Parathyroid adenoma (tissue), 2 donors: Measurements from ENCODE around the gene BID.
A peak's percentile ranks its signal among the peaks of the same experiment; 100 is the strongest.

Source experiments
- H2AFZ ChIP-seq: fragments of 300-600 bp; sonication (generic); one replicate; pipeline ENCODE4 v1.7.0; 2017; ENCODE audit warnings: antibody characterized with exemption, mild to moderate bottlenecking
- H3K27ac ChIP-seq: fragments of 300-600 bp; sonication (generic); one replicate; pipeline ENCODE4 v1.7.0; 2017
- H3K27me3 ChIP-seq: fragments of 300-600 bp; sonication (generic); one replicate; pipeline ENCODE4 v1.7.0; 2017; ENCODE audit warnings: low read length; ENCODE audit not compliant: control insufficient read depth, insufficient read depth
- H3K36me3 ChIP-seq: fragments of 300-600 bp; sonication (generic); one replicate; pipeline ENCODE4 v1.7.0; 2017; ENCODE audit warnings: low read length; ENCODE audit not compliant: control insufficient read depth, insufficient read depth
- H3K4me1 ChIP-seq: fragments of 300-600 bp; sonication (generic); one replicate; pipeline ENCODE4 v1.7.0; 2017; ENCODE audit warnings: control low read depth
- H3K4me2 ChIP-seq: fragments of 300-600 bp; sonication (generic); one replicate; pipeline ENCODE4 v1.7.0; 2017; ENCODE audit warnings: low read length
- H3K4me3 ChIP-seq: fragments of 300-600 bp; sonication (generic); one replicate; pipeline ENCODE4 v1.7.0; 2017; ENCODE audit warnings: low read depth, low read length
- H3K79me2 ChIP-seq: fragments of 300-600 bp; sonication (generic); one replicate; pipeline ENCODE4 v1.7.0; 2017; ENCODE audit warnings: control low read depth
- H3K9ac ChIP-seq: fragments of 300-600 bp; sonication (generic); one replicate; pipeline ENCODE4 v1.7.0; 2017; ENCODE audit warnings: mild to moderate bottlenecking
- H3K9me3 ChIP-seq: fragments of 300-600 bp; sonication (generic); one replicate; pipeline ENCODE4 v1.7.0; 2017; ENCODE audit warnings: low read length; ENCODE audit not compliant: control insufficient read depth
- TF ChIP-seq, protein P1 (sequence below): fragments of 300-600 bp; sonication (generic); IDR thresholded peaks from one replicate; pipeline ENCODE4 v1.7.0; 2017; ENCODE audit warnings: antibody characterized with exemption, mild to moderate bottlenecking
- donor health status: primary hyperparathyroidism.

Gene BID

DNA sequence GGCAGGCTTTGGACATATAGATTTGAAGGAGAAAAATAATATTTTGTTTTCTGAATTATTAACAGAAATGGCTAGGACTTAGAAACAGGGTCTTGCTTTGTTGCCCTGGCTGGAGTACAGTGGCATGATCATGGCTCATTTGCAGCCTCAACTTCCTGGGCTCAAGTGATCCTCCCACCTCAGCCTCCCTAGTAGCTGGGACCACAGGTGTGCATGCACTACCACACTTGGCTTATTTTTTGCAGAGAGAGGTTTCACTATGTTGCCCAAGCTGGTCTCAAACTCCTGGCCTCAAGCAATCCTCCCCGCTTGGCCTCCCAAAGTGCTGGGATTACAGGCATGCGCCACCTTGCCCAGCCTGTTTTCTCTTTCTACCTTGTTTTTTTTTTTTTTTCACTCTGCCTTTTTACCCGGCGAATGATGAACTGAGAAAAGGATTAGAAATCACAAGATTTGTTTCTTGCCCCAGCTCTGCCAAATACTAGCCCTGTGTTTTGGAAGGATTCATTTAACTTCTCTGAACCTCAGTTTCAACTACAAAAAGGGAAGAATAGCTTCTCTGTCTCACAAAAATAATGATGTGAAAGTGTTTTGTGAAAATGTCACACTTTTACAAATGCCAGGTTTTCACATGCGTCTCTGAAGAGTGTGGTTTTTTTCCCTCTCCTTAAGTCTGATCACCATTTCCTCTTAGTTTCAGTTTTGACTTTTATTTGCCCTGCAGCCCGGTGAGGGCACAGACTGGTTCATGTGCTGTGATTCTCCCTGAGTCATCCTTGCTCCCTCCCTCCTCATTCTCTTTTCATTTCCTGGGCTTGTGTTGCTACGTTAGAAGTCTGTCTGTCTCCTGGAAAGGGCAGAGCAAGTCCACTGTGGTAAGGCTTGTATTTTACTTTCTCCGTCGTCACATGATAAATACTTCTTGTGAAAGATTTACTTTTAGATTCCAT, 68.0 kb downstream of the BID start:
- Histone ChIP-seq H3K9me3 (no peaks in the 10 kb centered on the region), H2AFZ (peak overlapping the region; percentile 11), H3K4me1 (no peaks in the 10 kb centered on the region), H3K4me2 (peak overlapping the region; percentile 33), H3K27me3 (no peaks in the 10 kb centered on the region), H3K36me3 (no peaks in the 10 kb centered on the region), H3K79me2 (no peaks in the 10 kb centered on the region), H3K9ac (no peak overlapping the region), H3K4me3 (peak overlapping the region; percentile 15), H3K27ac (peak overlapping the region; percentile 1)
- TF ChIP-seq, protein P1, sequence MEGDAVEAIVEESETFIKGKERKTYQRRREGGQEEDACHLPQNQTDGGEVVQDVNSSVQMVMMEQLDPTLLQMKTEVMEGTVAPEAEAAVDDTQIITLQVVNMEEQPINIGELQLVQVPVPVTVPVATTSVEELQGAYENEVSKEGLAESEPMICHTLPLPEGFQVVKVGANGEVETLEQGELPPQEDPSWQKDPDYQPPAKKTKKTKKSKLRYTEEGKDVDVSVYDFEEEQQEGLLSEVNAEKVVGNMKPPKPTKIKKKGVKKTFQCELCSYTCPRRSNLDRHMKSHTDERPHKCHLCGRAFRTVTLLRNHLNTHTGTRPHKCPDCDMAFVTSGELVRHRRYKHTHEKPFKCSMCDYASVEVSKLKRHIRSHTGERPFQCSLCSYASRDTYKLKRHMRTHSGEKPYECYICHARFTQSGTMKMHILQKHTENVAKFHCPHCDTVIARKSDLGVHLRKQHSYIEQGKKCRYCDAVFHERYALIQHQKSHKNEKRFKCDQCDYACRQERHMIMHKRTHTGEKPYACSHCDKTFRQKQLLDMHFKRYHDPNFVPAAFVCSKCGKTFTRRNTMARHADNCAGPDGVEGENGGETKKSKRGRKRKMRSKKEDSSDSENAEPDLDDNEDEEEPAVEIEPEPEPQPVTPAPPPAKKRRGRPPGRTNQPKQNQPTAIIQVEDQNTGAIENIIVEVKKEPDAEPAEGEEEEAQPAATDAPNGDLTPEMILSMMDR = no peak

DNA sequence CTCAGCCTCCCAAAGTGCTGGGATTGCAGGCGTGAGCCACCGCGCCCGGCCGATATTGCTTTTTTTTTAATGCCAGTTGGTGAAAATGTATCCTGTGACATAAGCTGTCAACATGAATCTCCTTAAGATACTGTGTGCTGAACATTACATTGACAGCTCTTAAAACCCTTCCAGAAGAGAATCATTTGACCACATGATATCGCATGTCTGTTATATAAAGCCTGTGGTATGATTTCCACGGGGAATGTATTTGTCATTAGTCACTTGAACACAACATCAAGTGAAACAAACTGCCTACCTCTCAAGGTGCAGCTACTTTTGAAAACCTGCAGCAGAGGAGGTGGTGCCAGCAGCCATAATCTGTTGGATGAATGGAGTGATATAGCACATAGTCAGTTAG, 68.7 kb downstream of the BID start:
- TF ChIP-seq, protein P1 = no peak
- Histone ChIP-seq H3K4me3 (no peak overlapping the region), H3K9ac (no peak overlapping the region), H2AFZ (no peak overlapping the region), H3K4me2 (no peak overlapping the region), H3K9me3 (no peaks in the 10 kb centered on the region), H3K4me1 (no peaks in the 10 kb centered on the region), H3K36me3 (no peaks in the 10 kb centered on the region), H3K79me2 (no peaks in the 10 kb centered on the region), H3K27me3 (no peaks in the 10 kb centered on the region), H3K27ac (no peak overlapping the region)

DNA sequence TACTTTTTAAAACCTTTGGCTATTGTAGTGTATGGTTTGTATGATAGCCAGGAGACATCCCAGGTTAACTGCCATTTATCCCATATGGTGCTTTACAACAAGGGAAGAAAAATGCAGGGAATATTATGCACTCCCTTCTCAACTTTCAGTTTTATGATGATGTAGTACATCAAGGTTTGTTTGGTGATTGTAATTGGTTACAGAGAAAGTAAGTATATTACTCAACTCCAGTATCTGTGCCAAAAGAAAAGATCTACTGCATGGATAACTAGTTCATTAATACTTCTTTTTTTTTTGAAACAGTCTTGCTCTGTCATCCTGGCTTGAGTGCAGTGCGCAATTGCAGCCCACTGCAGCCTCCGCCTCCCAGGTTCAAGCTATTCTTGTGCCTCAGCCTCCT, 70.5 kb downstream of the BID start:
- Histone ChIP-seq H3K4me2 (no peak overlapping the region), H3K4me3 (no peak overlapping the region), H3K4me1 (no peaks in the 10 kb centered on the region), H3K36me3 (no peaks in the 10 kb centered on the region), H3K9me3 (no peaks in the 10 kb centered on the region), H3K79me2 (no peaks in the 10 kb centered on the region), H3K9ac (no peak overlapping the region), H2AFZ (no peak overlapping the region), H3K27ac (no peak overlapping the region), H3K27me3 (no peaks in the 10 kb centered on the region)
- TF ChIP-seq, protein P1 = no peak

DNA sequence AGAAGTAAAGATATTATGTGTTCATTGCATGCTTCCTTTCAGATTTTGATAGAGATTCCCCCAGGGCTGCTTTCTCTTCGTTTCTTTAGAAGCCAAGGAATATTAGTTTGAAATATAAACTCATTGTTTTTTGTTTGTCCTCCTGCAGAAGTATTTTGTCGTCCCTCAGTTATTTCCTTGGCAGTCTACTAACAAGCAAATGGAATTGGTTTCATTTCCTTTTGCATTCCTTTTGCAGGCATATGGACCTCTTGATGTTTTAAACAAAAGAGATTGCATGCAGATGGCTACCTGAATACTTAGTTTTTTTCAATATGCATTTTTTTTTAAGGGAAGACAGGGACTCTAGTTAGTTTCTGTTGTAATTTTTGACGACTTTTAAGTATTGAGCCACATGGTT, 73.5 kb downstream of the BID start:
- no peaks in the 10 kb centered on the region for H3K27me3 ChIP-seq
- H3K4me1 ChIP-seq = no peaks in the 10 kb centered on the region
- H2AFZ ChIP-seq = no peak overlapping the region
- no peaks in the 10 kb centered on the region for H3K36me3 ChIP-seq
- no peak overlapping the region for H3K9ac ChIP-seq
- TF ChIP-seq, protein P1 = no peak
- H3K27ac ChIP-seq = no peak overlapping the region
- no peaks in the 10 kb centered on the region for H3K9me3 ChIP-seq
- no peak overlapping the region for H3K4me3 ChIP-seq
- no peaks in the 10 kb centered on the region for H3K79me2 ChIP-seq
- H3K4me2 ChIP-seq = no peak overlapping the region
